GM19035 (cell line): ENCODE data around the gene KCNK4.
A peak's percentile ranks its signal among the peaks of the same experiment; 100 is the strongest.

Experiments
- ATAC-seq: cut with Tn5 transposase; IDR thresholded peaks from one replicate; pipeline ENCODE4 v1.9.1; 2021; ENCODE audit not compliant: unreplicated experiment

Gene KCNK4

DNA sequence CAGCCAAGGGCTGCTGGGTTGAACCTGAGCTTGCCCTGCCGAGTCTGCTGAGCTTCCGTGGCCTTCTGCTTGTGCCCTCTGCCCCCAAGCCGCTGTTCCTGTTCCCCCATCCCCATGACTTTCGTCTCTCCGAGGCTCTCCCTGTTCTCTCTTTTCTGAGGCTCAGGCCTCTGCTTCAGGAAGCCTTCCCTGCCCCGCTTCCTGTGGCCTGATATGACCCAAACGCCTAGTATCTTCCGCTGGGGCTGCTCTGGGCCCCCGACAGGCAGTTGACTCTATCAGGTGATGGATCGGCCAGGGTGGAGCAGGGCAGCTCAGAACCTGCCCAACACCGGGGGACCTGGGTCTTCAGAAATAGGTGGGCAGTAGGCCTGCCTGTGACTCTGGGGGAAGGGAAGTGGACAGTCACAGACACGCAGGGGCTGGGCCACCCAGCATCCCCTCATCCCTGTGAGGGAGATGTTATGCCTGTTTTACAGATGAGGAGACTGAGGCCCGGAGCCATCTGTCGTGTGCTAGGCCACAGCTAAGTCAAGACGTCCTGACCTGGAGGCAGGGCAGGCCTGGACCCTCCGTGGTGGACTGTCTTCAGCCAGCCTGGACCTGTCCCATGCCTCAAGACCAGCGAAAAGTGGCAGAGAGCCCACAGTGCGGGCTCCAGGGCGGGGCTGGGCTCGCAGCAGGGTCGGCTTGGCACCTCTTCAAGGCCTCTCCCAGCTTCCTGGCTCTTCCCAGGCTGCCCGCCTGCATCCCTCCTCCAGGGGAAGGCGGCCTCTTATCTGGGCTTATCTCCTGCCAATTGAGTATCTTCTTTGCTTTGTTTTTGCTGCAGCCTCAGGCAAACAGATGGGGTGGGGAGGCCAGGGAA, 22.8 kb upstream of the KCNK4 start:
- ATAC-seq = no peak

DNA sequence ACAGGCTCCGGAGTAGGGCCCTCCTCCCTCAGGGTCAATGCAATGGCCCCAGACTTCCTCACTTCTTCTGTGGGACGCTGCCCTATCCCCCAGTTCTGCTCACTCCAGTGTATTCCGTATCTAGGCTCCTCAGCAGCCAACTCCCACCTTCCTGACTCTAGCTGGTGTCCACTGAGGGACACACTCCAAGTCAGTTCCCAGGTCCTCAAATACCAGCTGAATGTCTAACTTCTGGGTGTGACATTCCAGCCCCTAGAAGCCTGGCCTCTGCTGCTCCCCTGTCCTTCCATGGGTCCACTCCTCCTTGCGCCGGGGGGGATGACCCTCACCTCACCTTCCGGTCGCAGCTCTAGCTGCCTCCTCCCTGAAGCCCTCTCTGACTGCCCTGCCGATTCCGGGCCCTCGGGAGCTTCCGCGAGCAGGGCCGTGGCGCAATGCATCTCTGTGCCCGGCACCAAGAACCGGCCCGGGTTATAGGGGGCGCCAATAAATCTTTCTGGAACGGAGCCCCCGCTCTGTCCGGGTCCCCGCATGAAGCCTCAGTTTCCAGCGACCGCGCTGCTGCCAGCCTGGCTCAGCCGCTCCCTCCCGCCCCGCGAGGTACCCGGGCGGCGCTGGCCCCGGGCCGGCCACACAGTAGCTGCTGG, 22.1 kb upstream of the KCNK4 start:
- ATAC-seq = peak; percentile 21

DNA sequence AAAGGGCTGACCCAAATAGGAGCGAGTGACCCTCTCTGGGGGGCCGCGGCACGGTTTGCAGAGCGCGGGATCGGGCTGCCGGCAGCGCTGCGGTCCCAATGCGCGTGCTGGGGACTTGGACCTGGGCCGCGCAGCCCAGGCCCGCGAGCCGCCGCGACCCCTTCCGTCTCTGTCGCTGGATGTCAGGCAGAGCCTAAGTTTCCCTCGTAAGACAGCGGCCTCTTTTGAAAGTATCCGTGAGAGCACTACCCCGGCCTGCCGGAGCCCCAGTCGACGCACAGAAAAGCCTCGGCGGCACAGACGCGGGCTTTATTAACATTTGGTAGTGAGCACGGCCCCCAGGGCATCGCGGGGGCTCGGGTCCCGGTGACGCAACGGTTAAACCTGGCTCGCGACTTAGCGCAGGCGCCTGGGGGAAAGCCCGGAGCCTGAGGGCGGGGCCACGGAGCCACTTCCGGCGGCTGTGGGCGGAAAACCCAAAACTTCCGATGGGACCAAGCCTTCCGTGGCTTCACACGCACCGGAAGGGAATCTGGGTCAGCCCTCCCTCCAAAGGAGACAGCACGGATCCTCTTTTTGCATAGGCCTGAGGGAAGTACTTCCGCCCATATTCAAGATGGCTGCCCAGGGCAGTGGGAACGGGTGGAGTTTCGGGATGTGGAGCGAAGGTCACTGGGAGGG, 21.4 kb upstream of the KCNK4 start:
- ATAC-seq = peak; percentile 70

DNA sequence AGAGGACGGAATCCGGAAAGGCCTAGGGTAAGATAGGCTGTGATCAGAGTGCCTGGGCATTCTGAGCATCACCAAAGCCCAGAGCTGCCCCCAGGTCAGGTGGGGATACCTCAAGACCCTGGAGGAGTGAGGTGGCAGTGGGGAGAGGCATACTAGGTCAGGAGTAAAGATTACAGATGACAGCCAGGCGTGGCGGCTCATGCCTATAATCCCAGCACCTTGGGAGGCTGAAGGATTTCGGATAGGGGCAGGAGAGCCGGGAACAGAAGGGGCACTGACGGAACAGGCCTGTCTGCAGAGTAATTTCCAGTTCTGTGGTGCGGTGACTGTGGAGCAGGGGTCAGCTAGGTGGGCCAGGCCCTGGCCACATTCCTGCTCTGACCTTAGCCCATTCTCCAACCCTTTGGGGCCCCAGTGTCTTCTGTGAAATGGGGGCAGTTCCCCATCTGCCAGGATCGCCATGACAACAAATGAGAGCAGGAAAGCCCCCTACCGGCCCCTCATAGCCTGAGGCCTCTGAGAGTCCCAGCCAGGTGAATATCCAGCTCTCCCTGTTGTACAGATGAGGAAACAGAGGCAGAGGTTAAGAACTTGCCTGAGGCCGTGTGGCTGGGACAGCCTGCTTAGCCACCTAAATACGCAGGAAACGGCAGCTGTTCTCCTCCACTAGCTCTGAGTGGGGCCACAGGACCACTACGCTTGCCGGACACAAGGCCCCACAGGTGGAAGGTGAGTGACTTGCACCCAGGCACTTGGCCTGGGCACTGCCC, 15.9 kb upstream of the KCNK4 start:
- ATAC-seq = no peak

DNA sequence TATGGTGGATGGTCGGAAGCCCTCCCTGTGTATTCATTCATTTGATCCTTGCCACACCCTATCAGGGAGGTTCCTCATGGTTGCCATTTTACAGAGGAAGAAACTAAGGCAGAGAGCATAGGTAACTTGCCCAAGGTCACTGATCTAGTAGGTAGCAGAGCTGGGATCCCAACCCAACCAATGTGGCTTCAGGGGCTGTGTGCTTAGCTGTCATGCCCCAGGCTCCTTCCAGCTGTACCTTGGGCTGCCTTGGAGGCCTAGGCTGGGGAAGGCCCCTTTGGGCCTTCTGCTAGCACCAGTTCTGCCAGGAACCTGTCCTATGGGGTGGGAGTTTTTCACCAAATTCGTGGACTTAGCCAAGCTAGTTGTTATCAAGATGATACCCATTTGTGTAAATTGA, 15.3 kb upstream of the KCNK4 start:
- no peak for ATAC-seq

DNA sequence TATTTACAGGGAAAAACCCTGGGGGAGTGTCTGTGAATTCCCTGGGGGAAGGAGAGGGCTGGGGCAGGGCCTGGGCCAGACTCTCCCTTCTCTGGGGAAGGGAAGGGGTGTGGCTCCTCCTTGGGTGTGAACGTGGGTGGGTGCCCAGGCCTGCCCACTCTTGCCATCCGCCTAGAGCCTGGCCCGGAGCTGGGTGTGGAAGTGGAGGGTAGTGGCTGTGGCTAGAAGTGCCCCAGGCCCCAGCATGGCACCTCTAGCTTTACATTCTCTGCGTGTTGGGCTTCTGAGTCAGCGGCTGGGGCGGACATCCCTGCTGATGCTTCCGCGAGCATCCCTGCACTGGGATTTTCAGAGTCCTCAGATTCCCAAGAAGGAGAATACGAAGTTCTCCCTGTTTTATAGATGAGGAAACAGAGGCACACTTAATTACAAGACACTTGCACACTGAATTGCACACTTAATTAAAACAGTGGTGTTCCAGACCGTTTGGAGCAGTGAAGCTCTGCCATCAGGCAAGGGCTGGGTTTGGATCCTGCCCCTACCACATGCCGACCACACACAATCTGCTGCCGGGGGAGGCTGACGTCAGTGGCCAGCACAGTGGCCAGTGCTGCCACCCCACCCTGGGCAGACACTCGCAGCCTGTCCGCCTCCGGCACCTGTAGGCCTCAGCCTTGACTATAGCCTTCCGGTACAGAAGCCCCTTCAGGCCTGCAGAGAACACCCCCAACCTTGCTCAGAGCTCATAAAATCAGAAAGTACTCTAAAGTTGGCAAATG, 14.3 kb upstream of the KCNK4 start:
- no peak for ATAC-seq

DNA sequence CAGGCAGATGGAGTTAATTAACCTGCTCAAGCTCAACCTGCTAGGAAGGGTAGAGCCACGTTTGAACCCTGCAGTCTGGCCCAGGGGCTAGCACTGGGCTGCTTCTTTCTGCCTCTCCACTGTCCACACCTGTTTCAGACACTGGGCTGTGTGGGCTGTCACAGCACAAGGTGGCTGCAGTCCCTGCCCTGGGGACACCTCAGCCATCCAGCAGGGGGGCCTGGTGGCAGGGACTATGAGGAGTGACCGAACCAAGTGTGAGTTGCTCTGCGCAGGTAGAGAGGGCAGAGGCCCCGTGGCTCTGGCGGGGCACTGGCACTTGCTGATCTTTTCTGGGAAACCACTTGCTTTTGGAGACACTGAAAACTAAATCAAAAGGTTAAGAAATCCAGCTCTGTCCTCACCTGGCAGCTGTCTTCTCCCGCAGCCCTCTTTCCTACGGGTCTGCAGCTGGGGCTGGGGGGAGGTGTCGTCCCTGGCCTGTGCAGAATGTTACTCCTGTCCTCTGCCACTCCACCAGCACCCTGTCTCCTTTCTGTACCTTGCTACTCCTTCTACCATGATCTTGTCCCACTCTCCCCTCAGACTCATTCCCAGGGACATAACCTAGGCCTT, 12.4 kb upstream of the KCNK4 start:
- no peak for ATAC-seq

DNA sequence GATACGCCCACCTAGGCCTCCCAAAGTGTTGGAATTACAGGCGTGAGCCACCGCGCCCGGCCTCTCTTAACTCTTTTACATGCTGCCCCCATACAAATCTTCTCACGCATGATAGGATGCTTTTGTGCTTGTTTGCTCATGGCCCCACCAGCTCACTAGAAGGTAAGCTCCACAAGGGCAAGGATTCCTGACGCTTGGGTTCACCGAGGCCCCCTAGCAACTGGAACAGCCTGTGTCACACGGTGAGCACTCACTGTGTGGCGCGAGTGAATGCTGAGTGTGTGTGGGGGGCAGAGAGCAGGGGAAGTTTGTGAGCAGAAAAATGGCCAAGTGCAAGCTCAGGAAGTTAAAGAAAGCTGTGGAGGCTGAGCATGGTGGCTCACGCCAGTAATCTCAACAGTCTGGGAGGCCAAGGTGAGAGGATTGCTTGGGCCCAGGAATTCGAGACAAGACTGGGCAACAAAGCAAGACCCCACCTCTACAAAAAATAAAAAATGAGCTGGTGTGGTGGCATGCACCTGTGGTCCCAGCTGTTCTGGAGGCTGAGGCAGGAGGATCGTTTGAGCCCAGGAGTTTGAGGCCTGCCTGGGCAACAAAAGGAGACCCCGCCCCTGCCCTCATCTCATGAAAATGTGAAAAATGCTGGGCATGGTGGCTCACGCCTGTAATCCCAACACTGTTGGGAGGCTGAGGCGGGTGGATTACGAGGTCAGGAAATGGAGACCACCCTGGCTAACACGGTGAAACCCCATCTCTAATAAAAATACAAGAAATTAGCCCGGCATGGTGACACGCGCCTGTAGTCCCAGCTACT, 8.9 kb upstream of the KCNK4 start:
- ATAC-seq = no peak

DNA sequence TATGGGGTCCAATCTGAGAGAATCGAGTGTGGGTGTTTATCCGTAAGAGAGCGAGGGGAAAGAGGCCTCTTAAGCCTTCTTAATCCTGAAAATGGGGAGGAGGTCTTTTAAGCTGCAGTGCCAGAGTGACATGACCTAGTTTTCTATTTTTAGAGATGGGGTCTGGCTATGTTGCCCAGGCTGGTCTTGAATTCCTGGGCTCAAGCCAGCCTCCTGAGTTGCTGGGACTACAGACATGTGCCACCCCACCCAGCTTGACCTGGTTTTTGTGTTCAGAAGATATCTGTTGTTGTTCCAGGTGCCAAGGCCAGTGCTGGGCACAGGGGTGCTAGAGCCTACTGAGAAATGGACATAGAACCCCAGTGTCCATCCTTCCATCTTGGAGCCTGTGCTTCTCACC, 8.0 kb upstream of the KCNK4 start:
- ATAC-seq = no peak

DNA sequence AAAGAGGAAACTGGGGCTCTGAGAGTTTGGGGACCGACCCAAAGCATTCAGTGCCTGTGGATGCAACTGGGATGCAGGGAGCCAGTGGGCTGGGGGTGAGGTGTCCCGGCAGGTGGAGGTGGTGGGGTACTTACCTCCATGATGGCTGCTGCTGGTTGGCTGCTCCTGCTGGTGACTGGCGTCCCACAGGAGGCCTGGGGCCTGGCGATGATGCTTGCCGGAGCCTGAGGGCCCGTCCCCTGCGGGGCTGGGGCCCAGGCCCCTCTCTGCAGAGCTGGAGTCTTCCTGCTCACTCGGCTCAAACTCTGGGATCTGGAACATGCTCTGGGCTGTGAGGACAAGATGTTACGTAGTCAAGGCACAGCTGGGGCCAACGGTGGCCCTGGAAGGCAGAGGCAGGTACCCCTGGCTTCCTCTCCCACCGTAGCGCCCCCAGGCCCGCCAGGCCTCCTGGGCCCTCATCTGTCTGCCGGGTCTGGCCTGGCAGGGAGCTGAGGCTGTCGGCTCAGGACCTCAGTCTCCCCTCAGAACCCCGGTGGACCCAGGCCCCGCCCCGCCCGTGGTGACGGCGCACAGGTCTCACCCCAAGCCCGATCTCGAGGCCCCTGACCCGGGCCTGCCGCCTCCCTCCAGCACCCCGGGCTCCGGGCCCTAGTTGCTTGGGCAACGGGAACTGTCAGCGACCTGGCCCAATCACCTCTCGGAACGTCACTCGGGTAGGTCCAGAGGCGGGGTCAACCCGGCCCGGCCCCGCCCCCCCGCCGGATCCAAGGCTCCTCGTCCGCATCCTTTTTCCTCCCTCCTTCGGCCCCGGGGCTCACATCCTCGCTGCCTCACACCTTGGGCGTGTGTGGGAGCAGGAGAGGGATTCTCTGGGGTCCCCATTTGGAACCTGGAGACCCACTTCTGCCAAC, 6.8 kb upstream of the KCNK4 start, which contains the start of gene BAD:
Gene BAD, minus strand, starts transcription at position 618 of the 914 bp plus-strand sequence. Its CDS starts 297 bp downstream, at position 321.
- peak; percentile 69 for ATAC-seq

DNA sequence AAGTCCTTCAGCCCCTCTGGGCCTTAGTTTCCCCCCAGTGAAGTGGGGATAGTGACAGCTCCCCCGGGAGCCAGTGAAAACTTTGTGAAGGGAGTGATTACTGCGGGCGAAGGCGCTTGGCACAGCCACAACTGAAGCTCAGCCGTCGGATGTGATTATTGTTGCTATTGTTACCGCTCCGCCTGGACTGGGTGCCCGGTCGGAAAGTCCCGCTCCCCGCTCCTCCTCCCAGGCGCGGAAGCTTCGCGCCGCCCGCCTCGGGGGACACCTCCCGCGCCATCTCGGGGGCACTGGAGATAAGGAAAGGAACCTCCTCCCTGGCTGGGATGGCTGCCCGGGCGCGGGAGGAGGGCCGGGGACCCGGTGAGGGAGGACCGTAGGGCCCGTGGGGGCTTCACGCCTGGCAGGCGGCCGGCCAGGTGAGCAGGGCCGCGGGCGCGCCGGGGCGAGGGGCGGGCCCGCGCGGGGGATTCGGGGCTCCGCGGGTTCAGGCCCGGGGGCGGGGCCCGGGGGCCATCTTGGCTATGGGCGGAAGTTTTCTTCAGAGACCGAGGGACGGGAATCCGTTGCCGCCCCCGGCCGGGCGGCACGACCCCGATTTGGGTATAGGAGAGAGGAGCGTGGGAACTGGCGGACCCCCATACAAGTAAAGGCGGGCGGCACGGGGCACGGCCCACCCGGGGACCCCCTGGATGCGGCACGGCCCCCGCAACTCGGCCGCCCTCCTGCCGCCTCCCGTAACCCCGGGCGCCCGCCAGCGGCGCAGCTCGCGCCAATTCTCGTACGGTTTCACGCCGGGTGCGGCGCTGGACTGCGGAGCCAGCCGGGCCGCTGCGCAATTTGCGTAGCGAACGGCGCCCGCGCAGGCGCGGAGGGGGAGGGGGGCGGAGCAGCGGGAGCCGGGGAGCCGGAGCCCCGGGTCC, 5.9 kb upstream of the KCNK4 start, which contains the start of gene GPR137:
Gene GPR137, plus strand, starts transcription at position 887 of the 923 bp plus-strand sequence. CDS start 677 bp downstream, outside the sequence.
- ATAC-seq = peak; percentile 59

DNA sequence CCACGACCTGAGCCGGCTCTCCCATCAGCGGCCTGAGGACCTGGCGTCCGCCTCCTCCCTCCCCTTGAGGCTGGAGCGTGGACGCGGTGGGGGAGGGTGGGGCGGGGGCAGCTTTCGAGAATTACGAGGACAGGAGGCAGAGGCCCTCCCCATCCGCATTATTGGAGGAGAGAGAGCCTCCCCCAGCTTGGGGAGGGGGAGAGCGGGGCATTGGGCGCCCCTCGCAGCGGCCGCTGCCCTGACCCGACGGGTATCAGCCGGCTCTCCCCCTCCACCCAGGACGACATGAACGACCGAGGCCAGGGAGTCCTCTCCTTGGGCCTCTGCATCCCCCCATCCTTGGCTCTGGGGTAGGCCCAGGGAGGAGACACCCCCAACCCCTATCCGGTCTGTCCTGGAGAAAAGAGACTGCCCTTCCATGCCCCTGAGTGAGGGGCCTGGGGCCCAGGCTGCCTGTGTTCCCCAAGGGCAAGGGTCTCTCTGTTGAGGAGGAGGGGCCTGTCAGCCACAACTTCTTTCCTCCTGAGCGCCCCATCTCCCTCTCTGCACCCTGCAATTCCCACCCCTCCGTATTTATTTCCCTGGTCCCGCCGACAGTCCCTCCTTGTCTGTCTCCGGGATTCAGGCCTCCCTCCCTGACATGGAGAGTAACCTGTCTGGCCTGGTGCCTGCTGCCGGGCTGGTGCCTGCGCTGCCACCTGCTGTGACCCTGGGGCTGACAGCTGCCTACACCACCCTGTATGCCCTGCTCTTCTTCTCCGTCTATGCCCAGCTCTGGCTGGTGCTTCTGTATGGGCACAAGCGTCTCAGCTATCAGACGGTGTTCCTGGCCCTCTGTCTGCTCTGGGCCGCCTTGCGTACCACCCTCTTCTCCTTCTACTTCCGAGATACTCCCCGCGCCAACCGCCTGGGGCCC, 5.0 kb upstream of the KCNK4 start:
- no peak for ATAC-seq

DNA sequence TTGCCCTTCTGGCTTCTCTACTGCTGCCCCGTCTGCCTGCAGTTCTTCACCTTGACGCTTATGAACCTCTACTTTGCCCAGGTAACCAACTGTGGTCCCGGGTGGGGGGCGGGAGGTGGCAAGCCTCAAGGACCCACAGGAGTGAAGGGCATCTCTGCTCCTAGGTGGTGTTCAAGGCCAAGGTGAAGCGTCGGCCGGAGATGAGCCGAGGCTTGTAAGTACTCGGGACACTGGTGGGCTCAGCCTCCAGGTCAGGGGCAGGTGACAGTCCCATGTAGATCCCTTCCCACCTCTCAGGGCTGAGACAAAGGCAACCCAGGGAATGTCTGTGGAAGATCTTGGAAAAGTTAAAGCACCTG, 4.3 kb upstream of the KCNK4 start:
- ATAC-seq = no peak

DNA sequence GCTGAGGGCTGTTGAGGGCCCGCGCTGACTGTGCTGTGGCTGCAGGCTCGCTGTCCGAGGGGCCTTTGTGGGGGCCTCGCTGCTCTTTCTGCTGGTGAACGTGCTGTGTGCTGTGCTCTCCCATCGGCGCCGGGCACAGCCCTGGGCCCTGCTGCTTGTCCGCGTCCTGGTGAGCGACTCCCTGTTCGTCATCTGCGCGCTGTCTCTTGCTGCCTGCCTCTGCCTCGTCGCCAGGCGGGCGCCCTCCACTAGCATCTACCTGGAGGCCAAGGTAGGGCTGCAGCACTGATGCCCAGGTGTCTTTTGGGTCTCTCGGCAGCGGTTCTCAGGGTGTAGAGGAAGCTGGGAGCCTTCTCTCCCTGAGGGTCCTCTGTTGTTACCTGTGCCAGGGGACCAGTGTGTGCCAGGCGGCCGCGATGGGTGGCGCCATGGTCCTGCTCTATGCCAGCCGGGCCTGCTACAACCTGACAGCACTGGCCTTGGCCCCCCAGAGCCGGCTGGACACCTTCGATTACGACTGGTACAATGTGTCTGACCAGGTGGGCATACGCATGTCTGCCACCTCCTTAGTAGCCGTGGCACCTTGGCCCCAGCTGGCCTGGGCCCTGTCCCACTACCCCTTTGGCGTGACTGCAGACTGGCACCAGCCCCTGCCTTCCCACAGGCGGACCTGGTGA, 3.3 kb upstream of the KCNK4 start:
- ATAC-seq = no peak

DNA sequence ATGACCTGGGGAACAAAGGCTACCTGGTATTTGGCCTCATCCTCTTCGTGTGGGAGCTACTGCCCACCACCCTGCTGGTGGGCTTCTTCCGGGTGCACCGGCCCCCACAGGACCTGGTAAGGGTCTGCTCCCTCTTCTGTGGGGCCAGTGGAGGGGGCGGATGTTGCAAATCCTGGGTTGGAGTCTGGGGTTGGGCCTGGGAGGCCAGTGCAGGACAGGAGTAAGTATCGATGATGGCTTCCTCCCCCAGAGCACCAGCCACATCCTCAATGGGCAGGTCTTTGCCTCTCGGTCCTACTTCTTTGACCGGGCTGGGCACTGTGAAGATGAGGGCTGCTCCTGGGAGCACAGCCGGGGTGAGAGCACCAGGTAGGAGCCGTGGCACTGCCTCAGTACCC, 2.8 kb upstream of the KCNK4 start:
- no peak for ATAC-seq
